Cortex of kidney (tissue), 1 donor: ENCODE measurements around the gene SPTB.
A peak's percentile ranks its signal among the peaks of the same experiment; 100 is the strongest.

ENCODE experiments used
- DNase-seq: peaks from one replicate; lab custom pipeline; 2025; lab: John Stamatoyannopoulos, UW

Gene SPTB

DNA sequence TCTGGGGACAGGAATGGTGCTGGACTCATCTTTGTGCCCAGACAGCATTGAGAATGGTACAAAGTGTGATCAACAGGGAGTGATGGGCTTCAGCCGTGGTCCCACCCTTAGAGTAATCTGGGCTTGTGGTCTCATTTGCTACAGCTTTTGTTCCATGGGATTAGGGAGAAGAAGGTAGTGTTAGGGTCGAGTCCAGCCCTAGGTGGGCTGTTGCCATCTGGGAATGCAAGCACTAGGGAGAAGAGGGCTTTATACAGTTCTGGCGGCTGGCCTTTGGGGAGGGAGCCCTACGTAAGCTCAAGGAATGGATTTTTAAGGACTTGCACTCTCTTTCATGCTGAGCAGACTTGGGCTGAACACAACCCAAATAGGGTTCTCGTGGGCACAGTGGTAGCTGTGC, 170.6 kb downstream of the SPTB start:
- DNase-seq, result no peak

DNA sequence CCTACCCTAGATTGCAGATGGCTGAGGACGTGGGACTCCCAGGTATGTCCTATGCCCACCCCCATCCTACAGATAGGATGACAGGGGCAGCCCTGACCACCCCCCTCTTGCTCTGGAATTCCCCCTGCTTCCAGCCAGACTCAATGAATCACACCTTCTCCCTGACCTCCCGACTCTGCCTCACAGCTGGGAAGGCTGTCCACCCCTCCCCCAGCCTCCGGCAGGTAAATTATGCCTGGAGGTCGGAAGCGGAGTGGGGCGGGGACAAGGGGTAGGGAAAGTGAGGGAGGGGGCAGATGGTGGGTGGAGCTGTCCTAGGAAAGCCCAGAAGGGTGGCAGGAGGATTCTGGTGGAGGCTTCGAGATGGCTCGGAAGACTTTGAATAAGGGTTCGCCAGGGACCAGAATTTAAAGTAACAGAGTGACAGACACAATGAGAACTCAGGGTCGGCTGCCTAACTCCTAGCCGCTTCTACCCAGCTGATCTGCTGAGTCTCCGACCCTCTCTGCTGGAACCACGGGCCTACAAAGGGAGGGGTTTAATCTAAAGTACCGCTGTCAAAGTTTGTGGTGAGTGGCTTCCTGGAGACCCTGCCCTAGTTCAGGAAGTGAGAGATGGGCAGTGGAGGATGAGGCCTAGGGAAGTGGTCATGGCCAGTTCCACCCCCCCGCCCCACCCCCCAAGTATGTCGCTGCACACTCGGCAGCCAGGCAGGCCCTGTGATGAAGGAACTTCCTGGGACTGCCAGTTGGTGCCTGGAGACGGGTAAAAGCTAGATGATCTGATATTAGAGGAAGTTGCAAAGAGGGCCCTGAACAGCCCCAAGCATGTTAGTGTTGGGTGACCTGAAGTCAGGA, 171.3 kb downstream of the SPTB start:
- no peak for DNase-seq

GRCh38 chr14:64707661-64708060, 172.0 kb downstream of the SPTB start:
- DNase-seq, result no peak

- no peak for DNase-seq
These were observed 173.0 kb downstream of the SPTB start for GRCh38 chr14:64706593-64707193.

DNA sequence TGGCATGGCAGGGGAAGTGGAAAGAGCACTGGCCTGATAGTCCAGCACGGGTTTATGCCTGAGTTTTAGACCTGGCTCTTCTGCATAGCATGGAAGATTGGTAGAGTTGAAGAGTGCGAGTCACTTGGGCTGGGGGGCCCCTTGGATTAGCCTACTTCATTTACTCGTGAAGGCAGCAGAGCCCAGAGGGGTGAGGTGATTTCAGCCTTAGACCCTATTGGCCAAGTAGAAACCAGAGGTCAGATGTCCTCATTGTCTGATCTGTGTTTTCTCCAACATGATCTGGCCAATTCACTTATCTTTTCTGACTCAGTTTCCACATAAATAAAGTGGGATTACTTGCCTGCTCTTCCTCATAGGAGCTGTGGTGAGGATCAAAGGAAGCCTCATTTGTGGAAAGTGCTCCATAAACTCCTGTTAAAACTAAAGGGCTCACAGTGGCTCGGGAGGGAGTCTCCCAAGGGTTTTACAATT, 173.6 kb downstream of the SPTB start:
- DNase-seq, result no peak

DNA sequence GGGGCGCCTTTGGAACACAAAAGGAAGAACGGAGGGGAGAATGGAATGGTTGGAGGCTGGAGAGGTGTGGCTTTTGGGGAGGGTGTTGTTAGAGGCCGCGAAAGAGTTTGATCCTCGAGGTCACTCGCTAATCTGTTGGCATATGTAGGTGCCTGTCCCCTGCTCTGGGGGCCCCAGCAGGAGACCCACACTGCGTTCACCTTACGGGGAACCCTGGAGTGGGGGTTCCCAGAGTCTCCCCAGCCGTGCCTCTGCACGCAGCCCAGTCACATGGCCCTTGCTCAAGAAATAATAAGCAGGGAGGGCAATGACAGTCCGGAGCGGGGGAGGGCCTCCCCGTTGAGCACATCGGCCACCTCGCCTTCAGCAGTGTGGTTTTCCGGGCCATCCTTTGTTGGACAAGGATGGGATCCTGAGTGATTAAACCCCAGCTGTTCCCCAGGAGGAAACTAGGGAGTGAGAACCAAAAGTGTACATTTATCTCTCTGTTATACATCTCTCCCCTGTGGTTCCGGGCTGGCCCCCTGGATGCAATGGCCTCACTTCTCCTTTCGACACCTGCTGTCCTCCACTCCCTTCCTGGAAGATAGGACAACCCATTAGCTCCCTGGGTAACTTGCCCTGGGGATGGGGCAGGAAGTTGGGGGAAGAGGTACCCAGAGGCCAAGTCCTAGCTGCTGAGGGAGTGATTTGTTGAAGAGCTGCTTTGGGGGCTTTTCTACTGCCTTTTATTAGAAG, 174.2 kb downstream of the SPTB start:
- no peak for DNase-seq

GRCh38 chr14:64704743-64705380, 174.8 kb downstream of the SPTB start:
- DNase-seq, result no peak

DNA sequence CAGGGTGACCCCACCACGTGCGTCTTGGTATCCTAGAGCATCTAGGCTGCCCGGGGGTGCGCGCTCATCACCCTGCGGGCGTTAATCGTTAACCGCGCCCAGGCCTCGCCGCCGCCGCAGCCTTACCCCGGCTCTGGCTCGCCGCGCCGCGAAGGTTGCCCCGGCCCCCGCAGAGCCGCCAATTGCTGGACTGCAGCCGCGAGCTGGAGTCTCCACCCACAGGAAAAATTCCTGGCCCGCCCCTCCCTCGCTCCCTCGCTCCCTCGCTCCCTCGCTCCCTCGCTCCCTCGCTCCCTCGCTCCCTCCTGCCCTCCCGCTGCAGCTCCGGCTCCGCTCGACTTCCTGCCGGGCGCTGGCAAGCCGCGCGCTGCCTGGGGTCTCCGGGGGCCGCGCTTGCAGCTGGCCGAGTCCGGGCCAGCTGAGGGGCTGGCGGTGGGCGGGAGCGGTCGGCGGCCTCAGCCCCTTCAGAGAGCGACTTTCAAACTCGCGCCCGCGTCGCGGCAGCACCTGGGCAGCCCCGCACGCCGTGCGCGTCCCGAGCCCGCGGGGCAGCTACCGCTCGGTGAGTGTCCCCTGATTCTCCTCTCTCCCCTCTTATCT, 175.5 kb downstream of the SPTB start, which contains the start of gene PLEKHG3:
Gene PLEKHG3 (plus strand): TSS at position 282 of the 600 bp plus-strand sequence. CDS start 23,208 bp downstream, outside the sequence.
- peak; percentile 35 for DNase-seq

DNA sequence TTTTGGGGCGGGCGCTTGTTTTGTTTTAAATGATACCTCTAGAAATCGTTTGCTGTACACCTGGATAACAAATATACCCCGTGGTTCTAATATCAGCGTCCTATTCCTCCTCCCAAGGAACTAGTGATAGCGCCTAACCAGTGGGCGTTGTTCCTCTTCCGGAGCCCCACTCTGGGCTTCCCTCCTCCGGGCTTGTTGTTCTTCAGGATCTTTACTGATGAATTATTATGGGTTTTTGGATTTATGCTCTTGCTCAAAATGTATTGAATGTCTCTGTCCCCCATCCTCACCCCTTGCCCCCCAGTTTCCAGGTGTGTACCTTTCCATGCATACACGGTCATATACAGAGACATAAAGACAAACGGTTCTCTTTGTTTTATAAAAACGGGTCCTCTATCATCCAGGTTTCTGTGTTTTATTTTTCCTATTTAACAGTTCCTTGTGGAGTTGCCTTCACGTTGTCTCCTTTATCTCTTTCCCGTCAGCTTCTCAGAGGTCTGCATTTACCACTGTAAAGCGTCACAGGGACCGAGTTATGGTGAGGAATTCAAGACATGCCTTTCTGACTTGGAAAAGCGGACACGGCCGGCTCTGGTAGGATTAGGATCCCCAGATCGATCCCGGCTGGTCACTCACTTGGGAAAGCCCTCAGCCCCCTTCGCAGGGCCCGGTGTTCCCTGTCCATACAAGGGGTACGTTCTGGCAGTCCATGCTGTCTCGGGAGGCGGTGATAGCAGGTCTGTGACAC, 176.1 kb downstream of the SPTB start:
- no peak for DNase-seq

- DNase-seq, result no peak
These were observed 177.0 kb downstream of the SPTB start for GRCh38 chr14:64702493-64703394.

- DNase-seq, result no peak
These were observed 178.0 kb downstream of the SPTB start for GRCh38 chr14:64701660-64702059.

GRCh38 chr14:64700894-64701293, 178.8 kb downstream of the SPTB start:
- no peak for DNase-seq

DNA sequence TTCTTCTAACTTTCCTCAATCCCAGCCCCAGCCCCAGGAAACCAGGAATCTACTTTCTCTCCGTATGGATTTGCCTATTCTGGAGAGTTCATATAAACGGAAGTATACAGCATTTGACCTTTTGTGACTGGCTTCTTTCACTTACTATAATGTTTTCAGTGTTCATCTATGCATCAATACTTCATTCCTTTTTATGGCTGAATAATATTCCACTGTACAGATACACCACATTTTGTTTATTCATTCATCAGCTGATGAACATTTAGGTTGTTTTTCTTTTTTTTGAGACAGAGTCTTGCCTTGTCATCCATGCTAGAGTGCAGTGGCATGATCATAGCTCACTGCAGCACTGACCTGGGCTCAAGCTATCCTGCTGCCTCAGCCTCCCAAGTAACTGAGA, 179.4 kb downstream of the SPTB start:
- DNase-seq, result no peak

DNA sequence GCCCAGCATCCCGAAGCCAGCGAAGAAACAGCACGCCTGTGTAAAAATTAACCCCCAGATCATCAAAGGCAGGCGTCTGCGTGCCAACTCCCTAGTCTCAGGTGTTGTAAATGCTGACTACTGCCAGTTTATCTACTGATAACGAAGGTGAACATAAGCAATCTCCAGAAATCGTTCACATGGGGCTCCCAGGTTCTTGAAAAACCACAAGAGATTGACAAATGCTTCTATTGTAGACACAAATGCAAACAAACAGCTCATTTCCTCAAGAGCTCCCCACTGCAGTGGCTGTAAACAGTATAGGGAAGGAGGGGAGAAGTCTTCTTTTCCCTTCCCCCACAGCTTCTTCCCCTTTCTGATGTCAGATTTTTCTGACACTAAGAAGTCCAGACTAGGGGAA, 180.8 kb downstream of the SPTB start:
- DNase-seq, result no peak

DNA sequence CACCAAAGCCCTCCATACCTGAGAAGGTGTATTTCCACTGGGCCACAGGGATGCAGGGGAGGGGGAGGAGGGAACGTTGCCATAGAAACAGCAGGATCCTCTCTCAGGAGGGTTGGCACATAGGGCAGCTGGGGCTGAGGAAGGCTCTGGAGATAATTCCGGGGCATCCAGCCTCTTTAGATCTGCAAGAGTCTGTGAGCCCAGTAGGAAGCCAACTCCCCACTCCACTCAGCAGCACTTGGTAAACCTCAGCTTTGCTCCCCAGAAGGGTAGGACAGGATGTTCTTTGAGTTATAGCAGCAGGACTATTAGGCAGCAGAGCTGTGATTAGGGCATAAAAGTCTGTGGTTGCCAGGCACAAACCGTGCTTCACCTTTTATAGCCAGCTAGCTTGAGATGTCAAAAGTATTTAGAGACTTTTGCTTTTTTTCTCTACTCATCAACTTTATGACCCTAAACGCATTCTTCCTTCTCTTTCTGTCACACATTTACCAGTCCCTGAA, 183.3 kb downstream of the SPTB start:
- no peak for DNase-seq
